Measurements from ENCODE around the gene PFKL.
A peak's percentile ranks its signal among the peaks of the same experiment; 100 is the strongest.
"Not testable (repeated sequence)": the region's sequence is repeated elsewhere in the genome, so short reads cannot be mapped to it uniquely, and the experiment has no call there.

PFKL gene

GRCh38 chr21:44301961-44302406 is 2.1 kb downstream of the PFKL start:
- TF ChIP-seq CTCF (conservative IDR thresholded peaks at IDR 0.05; ENCODE audit: low read depth, low read length) = peak; percentile 25
- no peak overlapping the region for H3K4me3 ChIP-seq (ENCODE audit: low read length)

GRCh38 chr21:44302573-44303401 is 2.9 kb downstream of the PFKL start:
- H3K4me3 ChIP-seq (ENCODE audit: low read length) = not testable (repeated sequence)

More at GRCh38 chr21:44301961-44302406, 2.1 kb downstream of the PFKL start:
- no peak for DNase-seq (ENCODE audit: low read depth)

GRCh38 chr21:44303490-44303981 is 3.7 kb downstream of the PFKL start:
- DNase-seq (ENCODE audit: low read depth) = no peak
- TF ChIP-seq CTCF (conservative IDR thresholded peaks at IDR 0.05; ENCODE audit: low read depth, low read length) = no peak
- H3K4me3 ChIP-seq (ENCODE audit: low read length) = no peak overlapping the region

More at GRCh38 chr21:44302573-44303401, 2.9 kb downstream of the PFKL start:
- not testable (repeated sequence) for DNase-seq (ENCODE audit: low read depth)
- peak; percentile 48 for TF ChIP-seq CTCF (conservative IDR thresholded peaks at IDR 0.05; ENCODE audit: low read depth, low read length)

- TF ChIP-seq CTCF (conservative IDR thresholded peaks at IDR 0.05; ENCODE audit: low read depth, low read length) = no peak
- H3K4me3 ChIP-seq (ENCODE audit: low read length) = no peak overlapping the region
- DNase-seq (ENCODE audit: low read depth) = no peak
These were observed 4.3 kb downstream of the PFKL start for GRCh38 chr21:44304011-44304616.

GRCh38 chr21:44304877-44305293 is 5.0 kb downstream of the PFKL start:
- H3K4me3 ChIP-seq (ENCODE audit: low read length) = no peak overlapping the region
- TF ChIP-seq CTCF (conservative IDR thresholded peaks at IDR 0.05; ENCODE audit: low read depth, low read length) = peak; percentile 89
- DNase-seq (ENCODE audit: low read depth) = no peak

- no peak for DNase-seq (ENCODE audit: low read depth)
- no peak overlapping the region for H3K4me3 ChIP-seq (ENCODE audit: low read length)
- no peak for TF ChIP-seq CTCF (conservative IDR thresholded peaks at IDR 0.05; ENCODE audit: low read depth, low read length)
These were observed 5.8 kb downstream of the PFKL start for GRCh38 chr21:44305691-44306090.

All from retinal pigment epithelial cell (primary cell).